Neural cell (in vitro differentiated cells): ENCODE measurements around the gene LAPTM4A. TPM values are rescaled to one million over a fixed set of nuclear protein-coding genes. Genes with fewer than 3 reads are reported as not detected.

Source experiments
- H2AFZ ChIP-seq: fragments of 200-600, 300-800 bp; sonication (generic), shearing (Covaris generic); 2 replicates; pipeline ENCODE4 v1.6.0; 2014; ENCODE audit warnings: low read depth, mild to moderate bottlenecking, antibody characterized with exemption, low read length, moderate library complexity
- H3F3A ChIP-seq: fragments of 200-600 bp; shearing (Covaris generic); 2 replicates; pipeline ENCODE4 v1.6.1; 2016; ENCODE audit warnings: mild to moderate bottlenecking, moderate library complexity, mixed read lengths, antibody characterized with exemption, low read length; ENCODE audit not compliant: insufficient read depth, poor library complexity, severe bottlenecking
- H3K27ac ChIP-seq: fragments of 200-600, 300-800 bp; sonication (generic), shearing (Covaris generic); 2 replicates; pipeline ENCODE4 v1.5.1; 2014; ENCODE audit warnings: mild to moderate bottlenecking, low read length, moderate library complexity
- H3K27me3 ChIP-seq: fragments of 300-800, 200-600 bp; sonication (generic), shearing (Covaris generic); 2 replicates; pipeline ENCODE4 v1.6.0; 2014; ENCODE audit warnings: mild to moderate bottlenecking, low read depth, low read length, moderate library complexity; ENCODE audit not compliant: insufficient read depth
- H3K36me3 ChIP-seq: fragments of 300-800, 200-600 bp; sonication (generic), shearing (Covaris generic); 2 replicates; pipeline ENCODE4 v1.5.1; 2014; ENCODE audit warnings: mild to moderate bottlenecking, antibody characterized with exemption, low read length, moderate library complexity; ENCODE audit not compliant: insufficient read depth
- H3K4me2 ChIP-seq: fragments of 300-800, 200-600 bp; sonication (generic), shearing (Covaris generic); 2 replicates; pipeline ENCODE4 v1.6.0; 2014; ENCODE audit warnings: mild to moderate bottlenecking, low read length
- H3K4me3 ChIP-seq: fragments of 300-800, 200-600 bp; sonication (generic), shearing (Covaris generic); 2 replicates; pipeline ENCODE4 v1.5.1; 2014; ENCODE audit warnings: mild to moderate bottlenecking, low read length, moderate library complexity
- H3K79me2 ChIP-seq: fragments of 200-600 bp; shearing (Covaris generic); replicated peaks from 2 replicates; pipeline ENCODE4 v1.6.0; 2014; ENCODE audit warnings: mild to moderate bottlenecking, low read length, moderate library complexity; ENCODE audit not compliant: insufficient read depth
- H3K9ac ChIP-seq: fragments of 300-800, 200-600 bp; sonication (generic), shearing (Covaris generic); 2 replicates; pipeline ENCODE4 v1.6.1; 2016; ENCODE audit warnings: mild to moderate bottlenecking, low read length, mixed read lengths
- H3K9me2 ChIP-seq: fragments of 200-600 bp; shearing (Covaris generic); 2 replicates; pipeline ENCODE4 v1.6.1; 2016; ENCODE audit warnings: mild to moderate bottlenecking, low read length, mixed read lengths; ENCODE audit not compliant: insufficient read depth
- H3K9me3 ChIP-seq: fragments of 200-600, 300-800 bp; sonication (generic), shearing (Covaris generic); 2 replicates; pipeline ENCODE4 v1.6.1; 2016; ENCODE audit warnings: mild to moderate bottlenecking, mixed run types, low read length, moderate library complexity, mixed read lengths
- H4K20me1 ChIP-seq: fragments of 200-600 bp; shearing (Covaris generic); 2 replicates; pipeline ENCODE4 v1.6.1; 2016; ENCODE audit warnings: mild to moderate bottlenecking, mixed run types; ENCODE audit not compliant: insufficient read depth
- EP300 ChIP-seq: fragments of 450-650 bp; conservative IDR thresholded peaks from 2 replicates; pipeline ENCODE4 v1.6.1; 2014; ENCODE audit warnings: antibody characterized with exemption, mild to moderate bottlenecking, moderate library complexity; ENCODE audit not compliant: poor library complexity, severe bottlenecking
- EZH2 ChIP-seq: fragments of 200-600, 300-800 bp; shearing (Covaris generic), sonication (generic); IDR thresholded peaks from 2 replicates; pipeline ENCODE4 v1.6.1; 2014; ENCODE audit warnings: antibody characterized with exemption, low read length, borderline replicate concordance, mild to moderate bottlenecking; ENCODE audit not compliant: insufficient read depth, poor library complexity, severe bottlenecking
- MXI1 ChIP-seq: fragments of 450-650 bp; conservative IDR thresholded peaks from 2 replicates; pipeline ENCODE4 v1.6.1; 2014; ENCODE audit warnings: antibody characterized with exemption, mild to moderate bottlenecking; ENCODE audit not compliant: poor library complexity, severe bottlenecking
- POLR2AphosphoS5 ChIP-seq: IDR thresholded peaks from 2 replicates; pipeline ENCODE4 v1.6.1; 2012
- RAD21 ChIP-seq: fragments of 450-650 bp; conservative IDR thresholded peaks from 2 replicates; pipeline ENCODE4 v1.6.1; 2014; ENCODE audit warnings: antibody characterized with exemption, mild to moderate bottlenecking, moderate library complexity
- SMC3 ChIP-seq: fragments of 450-650 bp; conservative IDR thresholded peaks from 2 replicates; pipeline ENCODE4 v1.6.1; 2014; ENCODE audit warnings: antibody characterized with exemption, mild to moderate bottlenecking, moderate library complexity; ENCODE audit not compliant: poor library complexity
- TAF1 ChIP-seq: IDR thresholded peaks from 2 replicates; pipeline ENCODE4 v1.6.1; 2012; ENCODE audit warnings: low read depth
- polyA plus RNA-seq: library from polyadenylated mRNA; depleted of rRNA; stranded (reverse); fragments of >200 nt; gene quantifications from 2 replicates; pipeline ENCODE4 v1.2.3, GENCODE V29; 2014
- TF ChIP-seq, protein P1 (sequence below): fragments of 450-650 bp; IDR thresholded peaks from 2 replicates; pipeline ENCODE4 v1.5.1; 2014; ENCODE audit warnings: antibody characterized with exemption, mild to moderate bottlenecking, moderate library complexity; ENCODE audit not compliant: poor library complexity, severe bottlenecking
- TF ChIP-seq, protein P2 (sequence below): IDR thresholded peaks from 2 replicates; pipeline ENCODE4 v1.6.1; 2012; ENCODE audit warnings: borderline replicate concordance

Gene LAPTM4A
- polyA plus RNA-seq, 1 donor from 2014 or later: 81.7 TPM

DNA sequence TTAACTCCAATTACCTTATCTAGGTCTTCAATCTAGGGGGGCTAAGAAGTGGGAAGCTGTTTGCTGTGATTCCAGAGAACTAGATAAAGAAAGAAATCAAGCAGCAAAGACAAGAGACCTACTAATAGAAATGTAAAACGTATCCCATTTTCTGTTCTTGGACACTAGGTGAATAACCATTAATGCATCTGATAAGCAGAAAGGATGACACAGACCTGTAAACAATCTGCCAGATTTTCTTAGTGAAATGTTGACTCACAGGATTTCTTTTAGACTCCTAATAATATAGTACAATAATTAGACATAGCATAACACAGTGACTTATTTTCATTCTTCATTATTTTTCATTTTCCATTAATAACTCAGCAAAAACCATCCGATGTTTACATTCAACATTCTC is 62.8 kb downstream of the LAPTM4A start:
- Histone ChIP-seq H3K4me2 (peak overlapping the region; percentile 78), H3K79me2 (peaks cover 18% of the 10 kb centered on the region), H3K9me2 (no peaks in the 10 kb centered on the region), H3K4me3 (peak overlapping the region; percentile 77), H4K20me1 (no peaks in the 10 kb centered on the region), H3K9me3 (no peaks in the 10 kb centered on the region), H3K27ac (no peak overlapping the region), H2AFZ (no peak overlapping the region), H3K27me3 (no peaks in the 10 kb centered on the region), H3F3A (no peaks in the 10 kb centered on the region), H3K36me3 (no peaks in the 10 kb centered on the region), H3K9ac (peak overlapping the region; percentile 1)
- no peak for TF ChIP-seq SMC3
- no peak for TF ChIP-seq EZH2
- TF ChIP-seq TAF1: no peak
- TF ChIP-seq, protein P1, sequence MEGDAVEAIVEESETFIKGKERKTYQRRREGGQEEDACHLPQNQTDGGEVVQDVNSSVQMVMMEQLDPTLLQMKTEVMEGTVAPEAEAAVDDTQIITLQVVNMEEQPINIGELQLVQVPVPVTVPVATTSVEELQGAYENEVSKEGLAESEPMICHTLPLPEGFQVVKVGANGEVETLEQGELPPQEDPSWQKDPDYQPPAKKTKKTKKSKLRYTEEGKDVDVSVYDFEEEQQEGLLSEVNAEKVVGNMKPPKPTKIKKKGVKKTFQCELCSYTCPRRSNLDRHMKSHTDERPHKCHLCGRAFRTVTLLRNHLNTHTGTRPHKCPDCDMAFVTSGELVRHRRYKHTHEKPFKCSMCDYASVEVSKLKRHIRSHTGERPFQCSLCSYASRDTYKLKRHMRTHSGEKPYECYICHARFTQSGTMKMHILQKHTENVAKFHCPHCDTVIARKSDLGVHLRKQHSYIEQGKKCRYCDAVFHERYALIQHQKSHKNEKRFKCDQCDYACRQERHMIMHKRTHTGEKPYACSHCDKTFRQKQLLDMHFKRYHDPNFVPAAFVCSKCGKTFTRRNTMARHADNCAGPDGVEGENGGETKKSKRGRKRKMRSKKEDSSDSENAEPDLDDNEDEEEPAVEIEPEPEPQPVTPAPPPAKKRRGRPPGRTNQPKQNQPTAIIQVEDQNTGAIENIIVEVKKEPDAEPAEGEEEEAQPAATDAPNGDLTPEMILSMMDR: no peak
- TF ChIP-seq, protein P2, sequence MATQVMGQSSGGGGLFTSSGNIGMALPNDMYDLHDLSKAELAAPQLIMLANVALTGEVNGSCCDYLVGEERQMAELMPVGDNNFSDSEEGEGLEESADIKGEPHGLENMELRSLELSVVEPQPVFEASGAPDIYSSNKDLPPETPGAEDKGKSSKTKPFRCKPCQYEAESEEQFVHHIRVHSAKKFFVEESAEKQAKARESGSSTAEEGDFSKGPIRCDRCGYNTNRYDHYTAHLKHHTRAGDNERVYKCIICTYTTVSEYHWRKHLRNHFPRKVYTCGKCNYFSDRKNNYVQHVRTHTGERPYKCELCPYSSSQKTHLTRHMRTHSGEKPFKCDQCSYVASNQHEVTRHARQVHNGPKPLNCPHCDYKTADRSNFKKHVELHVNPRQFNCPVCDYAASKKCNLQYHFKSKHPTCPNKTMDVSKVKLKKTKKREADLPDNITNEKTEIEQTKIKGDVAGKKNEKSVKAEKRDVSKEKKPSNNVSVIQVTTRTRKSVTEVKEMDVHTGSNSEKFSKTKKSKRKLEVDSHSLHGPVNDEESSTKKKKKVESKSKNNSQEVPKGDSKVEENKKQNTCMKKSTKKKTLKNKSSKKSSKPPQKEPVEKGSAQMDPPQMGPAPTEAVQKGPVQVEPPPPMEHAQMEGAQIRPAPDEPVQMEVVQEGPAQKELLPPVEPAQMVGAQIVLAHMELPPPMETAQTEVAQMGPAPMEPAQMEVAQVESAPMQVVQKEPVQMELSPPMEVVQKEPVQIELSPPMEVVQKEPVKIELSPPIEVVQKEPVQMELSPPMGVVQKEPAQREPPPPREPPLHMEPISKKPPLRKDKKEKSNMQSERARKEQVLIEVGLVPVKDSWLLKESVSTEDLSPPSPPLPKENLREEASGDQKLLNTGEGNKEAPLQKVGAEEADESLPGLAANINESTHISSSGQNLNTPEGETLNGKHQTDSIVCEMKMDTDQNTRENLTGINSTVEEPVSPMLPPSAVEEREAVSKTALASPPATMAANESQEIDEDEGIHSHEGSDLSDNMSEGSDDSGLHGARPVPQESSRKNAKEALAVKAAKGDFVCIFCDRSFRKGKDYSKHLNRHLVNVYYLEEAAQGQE: no peak
- TF ChIP-seq MXI1: no peak

DNA sequence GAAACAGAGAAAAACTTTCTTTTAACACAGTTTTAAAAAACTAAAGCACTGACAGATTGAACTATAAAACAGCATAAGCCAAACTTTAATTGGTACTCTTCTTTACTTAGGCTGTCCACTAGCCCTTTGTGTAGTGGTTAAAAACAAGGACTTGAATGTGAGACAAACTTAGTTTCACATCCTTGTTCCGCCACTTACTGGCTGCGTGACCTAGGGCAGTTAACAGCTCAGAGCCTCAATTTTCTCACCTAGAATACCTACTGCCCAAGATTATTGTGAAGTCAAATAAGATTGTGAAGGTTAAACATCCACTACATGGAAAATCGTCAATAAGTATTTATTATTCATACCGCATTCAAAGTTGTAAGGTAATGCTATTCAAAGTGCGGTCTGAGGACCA is 63.5 kb downstream of the LAPTM4A start:
- Histone ChIP-seq H3K9me3 (no peaks in the 10 kb centered on the region), H3K27ac (no peak overlapping the region), H3K4me3 (peak overlapping the region; percentile 77), H3K4me2 (peak overlapping the region; percentile 78), H3K36me3 (no peaks in the 10 kb centered on the region), H3K9me2 (no peaks in the 10 kb centered on the region), H3F3A (no peaks in the 10 kb centered on the region), H2AFZ (no peak overlapping the region), H3K27me3 (no peaks in the 10 kb centered on the region), H3K9ac (no peak overlapping the region), H3K79me2 (peaks cover 18% of the 10 kb centered on the region), H4K20me1 (no peaks in the 10 kb centered on the region)
- TF ChIP-seq EZH2 (no peak), SMC3 (no peak), MXI1 (no peak), EP300 (no peak), TAF1 (no peak), RAD21 (no peak), POLR2AphosphoS5 (no peak)
- TF ChIP-seq, protein P1: no peak
- TF ChIP-seq, protein P2: no peak
